Measurements from ENCODE around the gene GALNT2. TPM values are rescaled to one million over a fixed set of nuclear protein-coding genes. Genes with fewer than 3 reads are reported as not detected.

Gene GALNT2
- polyA plus RNA-seq, 4 donors = 55.9 to 65.0 (median 62.9) TPM

DNA sequence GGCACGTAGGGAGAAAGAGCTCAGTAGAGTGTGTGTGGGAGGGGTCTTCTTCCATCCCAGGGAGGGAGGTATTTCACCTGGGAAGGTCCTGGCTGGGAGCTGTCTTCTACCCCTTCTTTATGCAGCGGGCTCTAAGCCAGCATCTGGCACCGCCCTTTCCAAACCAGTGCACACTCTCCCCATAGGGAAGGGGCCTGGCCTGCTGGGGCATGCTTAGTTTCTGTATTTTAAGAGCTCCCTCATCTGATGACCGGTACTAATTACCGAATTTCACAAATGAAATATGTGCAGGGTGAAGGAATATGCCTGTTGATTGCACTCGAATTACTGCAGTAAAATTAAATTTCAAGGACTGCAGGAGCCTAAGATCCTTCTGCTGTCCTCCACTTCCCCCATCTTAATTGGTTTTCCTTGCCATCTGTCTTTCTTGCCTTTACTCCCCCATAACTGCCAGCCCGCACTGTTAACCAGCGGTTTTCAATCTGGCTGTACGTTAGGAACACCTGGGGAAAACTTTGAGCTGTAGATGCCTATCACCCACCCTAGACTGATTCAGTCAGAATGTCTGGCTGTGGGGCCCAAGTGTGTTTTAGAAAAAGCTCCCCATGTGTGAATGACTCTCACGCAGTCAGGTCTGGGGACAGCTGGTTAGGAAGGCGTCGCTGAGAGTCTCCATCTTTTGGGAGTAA, 20.1 kb downstream of the GALNT2 start:
- no peak for DNase-seq (ENCODE audit: low read depth in 4 of 4, low spot score in 2 of 4)

DNA sequence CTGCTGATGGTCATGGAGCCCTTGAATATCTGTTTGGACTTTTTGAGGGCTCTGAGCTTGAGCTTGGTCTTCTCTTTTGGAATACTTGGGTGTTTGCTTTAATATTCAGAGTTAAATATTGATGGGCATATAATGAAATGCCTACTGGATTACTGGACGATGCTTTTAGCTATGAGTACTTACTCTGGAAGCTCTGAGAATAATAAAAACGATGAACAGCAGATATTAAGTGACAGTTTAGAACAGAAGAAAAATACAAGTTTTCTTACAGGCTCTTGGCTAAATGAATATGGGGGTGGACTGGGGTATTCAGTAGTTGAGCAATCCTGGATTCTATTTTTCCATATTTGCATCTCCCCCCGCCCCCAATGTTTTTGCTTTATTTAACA, 20.7 kb downstream of the GALNT2 start:
- DNase-seq (ENCODE audit: low read depth in 4 of 4, low spot score in 2 of 4) = no peak

DNA sequence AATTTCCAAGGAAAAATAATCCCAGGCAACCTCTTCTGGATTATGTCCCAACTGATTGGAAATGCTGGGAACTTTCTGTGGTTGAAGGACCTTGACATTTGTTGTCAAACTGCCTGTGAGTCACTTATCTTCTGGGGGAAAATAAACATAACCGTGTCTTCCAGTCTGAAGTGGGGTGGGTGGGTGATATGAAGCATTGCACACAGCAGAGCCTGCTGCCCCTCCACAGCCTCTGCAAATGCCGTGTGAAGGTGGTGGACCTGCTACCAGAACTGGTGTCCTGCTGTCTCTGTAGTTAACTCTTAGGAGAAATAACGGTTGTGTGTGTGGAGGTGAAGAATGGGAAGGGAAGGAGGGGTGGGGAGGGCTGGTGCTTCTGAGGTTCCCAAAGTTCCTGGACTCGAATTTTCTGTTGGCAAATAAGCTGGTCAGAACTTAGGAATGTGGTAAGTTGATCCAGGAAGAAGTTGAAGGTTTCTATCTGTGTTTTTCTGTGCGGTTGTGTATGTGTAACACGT, 23.2 kb downstream of the GALNT2 start:
- no peak for DNase-seq (ENCODE audit: low read depth in 4 of 4, low spot score in 2 of 4)

DNA sequence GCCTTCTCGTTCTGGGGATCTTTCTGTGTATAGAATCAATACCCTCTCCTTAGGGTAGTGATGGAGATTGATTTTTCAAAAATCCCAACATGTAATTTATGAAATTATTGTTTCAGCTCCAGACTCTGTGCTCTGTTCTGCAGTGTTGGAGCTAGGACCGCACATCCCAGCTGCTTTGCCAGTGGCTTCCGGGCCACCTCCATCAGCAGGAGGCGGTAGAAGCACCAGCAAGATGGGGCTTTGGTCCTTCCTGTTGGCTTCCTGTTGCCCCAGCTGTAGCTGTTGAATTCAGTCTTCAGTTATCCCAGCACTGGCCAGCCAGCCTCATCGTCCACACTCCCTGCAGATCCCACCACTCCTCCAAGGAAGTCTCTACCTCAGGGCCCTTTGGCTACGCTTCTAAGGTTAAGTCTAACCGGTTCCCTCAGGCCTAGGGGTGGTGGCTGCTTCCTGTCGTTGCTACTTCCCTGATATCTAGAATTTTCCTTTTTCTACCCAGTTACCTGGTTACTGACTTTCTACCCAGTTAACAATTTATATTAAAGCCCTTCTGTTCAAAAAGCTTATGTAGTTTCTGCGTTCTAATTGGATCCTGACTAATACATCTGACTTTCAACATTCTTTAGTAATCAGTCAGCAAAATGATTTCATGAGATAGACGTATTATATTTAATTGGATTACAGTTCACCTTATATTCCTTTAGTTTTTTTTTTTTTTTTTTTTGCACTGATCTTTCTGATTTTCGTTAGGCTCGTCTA, 24.6 kb downstream of the GALNT2 start:
- no peak for DNase-seq (ENCODE audit: low read depth in 4 of 4, low spot score in 2 of 4)

DNA sequence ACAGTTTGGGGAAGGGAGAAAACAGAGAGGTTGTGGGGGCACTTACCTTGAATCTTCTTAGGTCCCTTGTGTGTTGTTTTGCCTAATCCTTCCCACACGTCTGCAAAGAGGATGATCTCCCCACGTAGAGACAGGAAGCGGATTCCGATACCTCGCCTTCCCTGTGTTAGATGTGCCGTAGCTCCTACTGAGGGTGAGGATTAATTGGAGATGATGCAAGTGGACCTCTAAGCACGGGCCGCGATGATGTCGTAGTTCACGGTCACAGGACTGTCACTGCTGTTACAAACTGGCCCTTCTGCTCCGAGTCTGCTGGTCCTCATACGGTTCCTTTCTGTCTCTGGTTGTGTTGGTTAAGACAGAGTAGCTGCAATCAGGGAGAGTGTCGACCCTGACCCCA, 27.7 kb downstream of the GALNT2 start:
- no peak for DNase-seq (ENCODE audit: low read depth in 4 of 4, low spot score in 2 of 4)

DNA sequence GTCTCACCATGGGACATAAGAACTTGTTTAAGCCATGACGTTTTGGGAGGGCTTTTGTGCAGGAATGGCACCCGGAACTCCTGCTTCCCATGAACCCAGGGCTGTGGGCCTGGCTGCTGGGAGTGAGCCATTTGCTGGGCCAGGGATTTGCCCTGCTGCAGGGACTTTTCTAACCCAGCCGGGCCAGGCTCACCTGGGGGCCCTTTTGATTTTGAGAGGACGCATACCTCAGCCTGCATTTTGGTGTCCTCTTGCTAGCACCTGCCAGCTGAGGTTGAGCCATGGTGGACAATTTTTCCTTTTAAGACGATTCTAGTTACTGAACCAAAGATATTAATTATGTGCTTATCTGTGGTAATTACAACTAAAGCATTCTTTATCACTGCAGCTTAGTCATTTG, 28.9 kb downstream of the GALNT2 start:
- DNase-seq (ENCODE audit: low read depth in 4 of 4, low spot score in 2 of 4) = no peak

DNA sequence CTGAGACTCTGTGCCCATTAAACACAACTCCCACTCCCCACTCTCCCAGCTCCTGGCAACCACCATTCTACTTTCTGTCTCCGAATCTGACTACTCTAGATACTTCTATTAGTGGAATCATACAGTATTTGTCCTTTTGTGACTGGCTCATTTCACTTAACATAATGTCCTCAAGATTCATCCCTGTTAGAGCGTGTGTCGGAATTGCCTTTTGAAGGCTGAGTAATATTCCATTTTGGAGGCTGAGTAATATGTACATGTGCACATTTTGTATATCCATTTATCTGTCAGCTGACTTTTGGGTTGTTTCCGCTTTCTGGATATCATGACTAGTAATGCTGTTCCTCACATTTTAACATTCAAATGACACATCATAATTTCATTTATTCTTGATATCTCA, 30.3 kb downstream of the GALNT2 start:
- DNase-seq (ENCODE audit: low read depth in 4 of 4, low spot score in 2 of 4) = no peak

DNA sequence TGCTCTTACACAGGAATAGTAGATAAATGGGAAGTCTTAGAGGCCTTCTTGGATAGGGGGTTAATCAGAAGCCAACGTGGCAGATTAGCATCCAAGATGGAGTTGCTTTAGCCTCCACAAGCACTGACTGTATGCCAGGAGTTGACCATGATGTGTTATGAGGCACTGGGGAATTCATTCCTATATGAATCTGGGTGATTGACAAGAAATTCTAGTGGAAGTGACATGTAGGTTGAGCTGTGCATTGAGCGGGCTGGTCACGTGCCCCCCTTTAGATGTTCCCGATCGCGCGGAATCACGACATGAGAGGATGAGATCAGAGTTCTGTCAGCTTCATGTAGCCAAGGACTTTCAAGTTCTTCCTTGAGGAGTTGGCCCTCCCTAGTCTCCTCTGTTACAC, 31.7 kb downstream of the GALNT2 start:
- no peak for DNase-seq (ENCODE audit: low read depth in 4 of 4, low spot score in 2 of 4)

DNA sequence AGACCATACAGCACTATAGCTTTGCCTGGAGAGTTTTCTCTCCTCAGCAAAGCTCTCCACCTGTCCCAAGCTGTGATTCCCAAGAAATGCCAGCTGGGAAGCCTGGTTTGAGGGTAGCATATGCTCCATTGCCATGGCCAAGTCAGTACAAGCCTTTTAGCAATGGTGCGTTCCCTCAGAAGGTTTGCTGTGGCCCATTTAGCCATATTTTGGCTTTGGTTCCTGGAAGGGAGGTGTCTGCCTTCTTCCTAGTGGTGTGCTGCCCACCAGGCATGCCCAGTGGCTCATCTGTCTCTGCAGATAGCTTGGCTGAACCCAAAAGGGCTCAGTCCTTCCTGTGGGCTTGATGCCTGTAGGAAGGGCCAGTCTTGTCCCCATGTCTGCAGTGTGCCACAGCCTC, 32.4 kb downstream of the GALNT2 start:
- DNase-seq (ENCODE audit: low read depth in 4 of 4, low spot score in 2 of 4) = no peak

DNA sequence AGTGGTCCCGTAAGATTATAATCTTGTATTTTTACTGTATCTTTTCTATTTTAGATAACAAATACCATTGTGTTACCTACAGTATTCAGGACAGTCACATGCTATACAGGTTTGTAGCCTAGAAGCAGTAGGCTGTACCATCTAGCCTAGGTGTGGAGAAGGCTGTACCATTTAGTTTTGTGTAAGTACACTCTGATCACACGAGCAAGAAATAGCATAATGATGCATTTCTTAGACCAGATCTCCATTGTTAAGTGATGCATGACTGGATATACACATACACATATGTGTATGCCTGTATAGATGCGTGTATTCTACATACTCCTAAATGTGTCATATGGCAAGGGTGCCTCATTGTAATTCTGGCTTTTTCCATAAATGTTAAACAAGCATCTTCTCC, 33.9 kb downstream of the GALNT2 start:
- no peak for DNase-seq (ENCODE audit: low read depth in 4 of 4, low spot score in 2 of 4)

DNA sequence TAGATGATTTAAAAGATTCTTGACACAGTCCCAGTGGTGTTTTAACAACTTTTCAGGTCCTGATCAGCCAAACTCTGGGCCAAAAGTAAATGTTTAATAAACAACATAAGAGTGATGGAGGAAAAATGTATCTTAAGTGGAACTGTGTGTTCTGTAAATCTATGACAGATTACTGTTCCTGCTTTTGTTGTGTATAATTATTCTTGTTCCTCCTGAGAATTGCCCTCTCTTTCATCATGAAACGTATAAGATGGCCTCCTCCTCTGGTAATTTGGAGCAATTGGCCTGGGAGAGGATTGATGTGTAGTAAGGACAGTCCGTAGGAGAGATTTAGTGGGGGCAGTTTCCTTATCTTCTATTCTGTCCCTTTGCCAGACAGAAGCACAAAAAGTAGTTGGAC, 34.5 kb downstream of the GALNT2 start:
- DNase-seq (ENCODE audit: low read depth in 4 of 4, low spot score in 2 of 4) = no peak

DNA sequence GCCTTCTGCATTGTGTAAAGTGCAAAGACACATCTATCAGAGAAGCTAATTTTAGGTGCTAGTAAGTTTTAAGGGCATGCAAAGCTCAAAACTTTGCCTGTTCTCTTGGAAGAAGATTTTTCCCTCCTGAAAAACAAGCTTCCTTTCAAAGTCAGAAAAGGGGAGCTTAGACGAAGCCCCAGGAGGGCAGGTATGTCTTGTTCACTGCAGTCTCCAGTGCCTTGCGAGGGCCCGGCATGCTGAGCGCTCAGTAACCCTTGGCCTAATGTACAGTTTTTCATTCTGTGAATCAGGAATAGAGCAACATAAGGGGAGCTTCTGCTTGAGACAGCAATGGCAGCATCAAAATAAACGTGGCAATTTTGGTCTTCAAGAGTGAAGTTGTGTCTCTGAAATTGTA, 35.0 kb downstream of the GALNT2 start:
- DNase-seq (ENCODE audit: low read depth in 4 of 4, low spot score in 2 of 4) = no peak

DNA sequence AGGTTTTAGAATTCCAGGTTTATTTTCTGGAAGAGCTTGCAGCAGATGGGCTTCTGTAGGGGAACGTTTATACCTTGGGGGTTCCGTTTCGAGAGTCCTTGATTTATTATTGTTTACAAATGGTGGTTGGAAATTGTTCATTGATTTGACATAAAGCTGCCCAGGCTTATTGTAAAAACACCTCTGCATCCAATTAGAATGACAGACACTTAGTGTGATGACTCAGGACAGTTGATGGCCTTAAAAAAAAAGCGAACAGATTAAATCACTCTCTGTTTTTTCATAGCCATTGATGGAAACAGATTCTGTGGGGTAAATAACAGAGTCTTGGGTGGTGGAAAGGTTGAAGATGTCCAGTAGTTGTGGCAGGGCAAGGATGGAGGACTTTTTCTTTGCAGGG, 35.4 kb downstream of the GALNT2 start:
- no peak for DNase-seq (ENCODE audit: low read depth in 4 of 4, low spot score in 2 of 4)

DNA sequence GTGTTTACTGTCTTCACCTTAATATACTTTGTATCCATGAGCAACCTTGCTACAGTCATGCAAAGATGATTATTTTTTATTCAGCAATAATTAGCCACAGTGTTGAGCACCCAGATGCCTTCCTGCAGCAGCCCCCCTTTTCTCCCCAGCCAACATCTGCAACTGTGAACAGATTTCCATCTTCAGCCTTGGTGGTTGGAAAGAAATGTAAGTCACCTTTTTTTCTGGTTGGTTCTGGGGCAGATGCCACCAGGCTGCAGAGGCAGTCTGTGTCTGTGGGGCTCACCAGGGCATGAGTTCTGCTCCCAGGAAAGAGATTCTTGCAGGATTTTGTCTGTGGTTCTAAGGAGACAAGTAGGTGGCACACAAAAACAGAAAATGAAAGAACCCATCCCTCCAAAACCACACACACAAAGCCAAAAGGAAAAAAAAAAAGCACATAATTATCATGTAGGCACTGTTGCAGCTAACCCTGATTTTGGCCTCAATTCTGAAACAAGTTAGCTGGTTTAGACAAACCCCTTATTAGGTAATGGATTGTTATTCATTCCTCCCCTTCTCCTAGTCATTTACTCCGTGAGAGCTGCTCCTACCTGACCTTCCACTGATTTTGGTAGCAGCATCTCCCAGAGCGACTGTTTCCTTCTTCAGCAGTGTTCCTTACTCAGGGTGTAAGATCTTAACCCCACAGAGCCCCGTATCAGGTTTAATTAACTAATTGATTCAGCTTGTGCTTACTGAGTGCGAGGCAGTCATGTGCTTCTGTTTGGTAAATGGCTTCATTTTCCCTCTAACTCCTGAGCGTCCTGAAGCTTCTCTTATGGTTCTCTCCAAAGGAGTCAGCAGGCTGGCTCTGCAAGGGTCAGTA, 36.5 kb downstream of the GALNT2 start:
- DNase-seq (ENCODE audit: low read depth in 4 of 4, low spot score in 2 of 4) = no peak

DNA sequence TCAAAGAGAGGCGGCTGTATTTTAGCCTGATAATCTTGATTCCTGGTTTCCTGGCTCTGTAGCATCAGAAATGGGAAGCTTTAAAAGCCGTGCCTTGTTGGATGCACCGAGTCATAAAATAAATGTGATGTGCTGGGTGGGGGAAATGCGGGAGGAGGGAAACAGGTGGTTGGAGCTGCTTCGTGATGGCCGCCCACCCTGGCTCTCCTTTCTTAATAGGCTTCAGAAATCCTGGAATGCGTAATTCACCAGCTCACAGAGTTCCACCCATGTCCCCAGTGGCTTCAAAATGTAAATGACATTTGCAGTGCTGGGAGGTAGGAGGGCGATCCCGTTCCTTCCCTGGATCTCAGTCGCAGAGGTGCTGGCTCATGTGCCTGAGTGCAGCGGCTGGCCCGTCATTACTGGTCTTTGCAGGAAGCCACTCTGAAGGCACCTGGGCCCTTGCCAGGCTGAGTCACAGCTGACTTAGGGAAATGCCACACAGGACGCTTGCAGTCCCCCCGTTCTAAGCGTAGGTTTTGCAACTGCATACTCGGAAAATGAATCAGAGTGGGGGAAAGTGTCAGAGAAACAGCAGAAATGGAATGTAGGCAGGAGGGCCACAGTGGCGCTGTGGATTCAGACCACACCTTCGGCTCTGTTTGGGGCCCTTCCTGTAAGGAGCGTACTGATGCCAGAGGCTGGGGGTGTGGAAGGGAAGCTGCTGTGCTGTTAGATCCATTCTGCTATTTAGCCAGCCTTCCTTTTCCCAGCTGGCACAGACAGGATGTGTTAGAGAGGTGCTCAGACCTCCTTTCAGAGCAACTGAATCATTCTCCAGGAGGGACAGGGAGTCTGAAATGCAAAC, 37.6 kb downstream of the GALNT2 start:
- DNase-seq (ENCODE audit: low read depth in 4 of 4, low spot score in 2 of 4) = no peak

DNA sequence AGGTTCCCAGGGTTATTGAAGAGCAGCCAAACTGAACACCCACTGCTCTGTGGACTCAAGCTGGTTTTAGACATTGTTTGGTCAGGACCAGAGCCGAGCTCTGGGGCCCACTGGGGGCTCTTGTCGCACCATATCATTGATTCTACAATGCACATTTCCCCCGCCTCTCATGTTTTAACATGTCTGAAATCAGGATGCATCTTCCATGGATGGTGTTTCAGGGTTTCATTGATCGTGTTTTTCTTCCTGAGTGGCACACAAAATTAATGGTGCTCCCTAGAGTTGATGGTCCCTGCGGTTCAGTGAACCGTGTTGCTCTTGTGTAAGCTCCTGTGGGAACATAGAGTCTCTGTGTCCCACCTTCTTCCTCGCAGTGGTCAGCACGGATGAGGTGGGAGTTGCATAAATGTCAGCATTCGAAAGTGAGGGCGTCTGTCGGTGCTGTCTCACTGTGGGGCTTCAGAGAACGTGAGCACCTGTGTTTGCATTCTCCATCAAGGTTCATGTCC, 38.3 kb downstream of the GALNT2 start:
- no peak for DNase-seq (ENCODE audit: low read depth in 4 of 4, low spot score in 2 of 4)

DNA sequence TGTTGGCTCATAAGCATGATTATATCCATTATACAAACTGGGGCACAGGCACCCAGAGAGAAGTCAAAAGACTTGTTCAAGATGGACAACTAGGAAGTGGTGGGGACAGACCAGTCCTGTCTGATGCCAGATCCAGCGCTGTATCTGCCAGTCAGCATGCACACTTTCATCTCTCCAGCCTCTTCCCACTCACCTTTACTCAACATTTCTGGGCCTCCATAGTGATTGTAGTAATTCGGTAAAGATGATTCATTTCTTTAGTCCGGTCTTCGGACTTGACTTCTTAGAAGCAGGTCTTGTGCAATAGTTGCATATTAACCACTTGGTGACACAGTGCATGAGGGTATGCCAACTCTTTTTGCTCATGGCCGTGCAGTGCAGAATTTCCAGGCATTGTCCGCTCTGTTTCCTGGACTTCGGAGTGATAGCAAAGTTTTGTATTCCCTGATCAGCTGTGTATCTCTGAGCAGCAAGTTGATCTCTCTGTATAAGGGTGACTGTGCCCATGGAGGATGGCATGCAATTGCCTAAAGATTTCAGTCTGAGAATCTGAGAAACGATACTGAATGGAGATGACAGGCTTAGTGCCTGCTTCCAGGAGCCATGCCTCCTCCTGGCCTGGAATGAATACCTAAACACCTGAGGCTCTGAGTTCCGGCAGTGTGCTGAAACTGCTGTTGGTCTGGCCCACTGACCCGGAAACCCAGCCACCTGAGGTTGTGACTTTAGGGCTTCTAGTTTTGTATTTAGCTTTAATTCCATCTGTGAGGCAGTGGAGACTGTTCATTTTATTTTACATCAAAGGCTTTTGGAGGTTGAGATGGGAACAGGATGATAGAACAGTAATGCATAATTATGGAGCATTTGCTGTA, 39.0 kb downstream of the GALNT2 start:
- DNase-seq (ENCODE audit: low read depth in 4 of 4, low spot score in 2 of 4) = no peak

DNA sequence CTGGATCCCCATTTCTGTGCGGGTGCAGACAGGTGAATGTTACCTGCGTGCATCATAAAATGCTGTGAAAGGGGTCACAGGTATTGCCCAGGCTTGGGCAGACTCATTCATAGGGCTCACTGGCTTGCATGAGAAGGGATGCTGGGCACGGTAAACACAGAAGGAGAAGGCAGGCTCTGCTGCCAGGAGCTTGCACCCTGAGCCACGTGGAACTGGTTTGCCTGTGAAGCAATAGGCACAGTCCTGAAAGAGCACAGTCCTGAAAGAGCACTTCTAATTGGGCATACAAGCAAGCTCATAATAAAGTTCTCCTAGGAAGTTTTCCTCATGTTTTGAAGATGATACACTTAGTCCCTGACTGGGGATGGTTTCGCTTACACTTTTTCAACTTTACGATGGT, 40.9 kb downstream of the GALNT2 start:
- no peak for DNase-seq (ENCODE audit: low read depth in 4 of 4, low spot score in 2 of 4)

DNA sequence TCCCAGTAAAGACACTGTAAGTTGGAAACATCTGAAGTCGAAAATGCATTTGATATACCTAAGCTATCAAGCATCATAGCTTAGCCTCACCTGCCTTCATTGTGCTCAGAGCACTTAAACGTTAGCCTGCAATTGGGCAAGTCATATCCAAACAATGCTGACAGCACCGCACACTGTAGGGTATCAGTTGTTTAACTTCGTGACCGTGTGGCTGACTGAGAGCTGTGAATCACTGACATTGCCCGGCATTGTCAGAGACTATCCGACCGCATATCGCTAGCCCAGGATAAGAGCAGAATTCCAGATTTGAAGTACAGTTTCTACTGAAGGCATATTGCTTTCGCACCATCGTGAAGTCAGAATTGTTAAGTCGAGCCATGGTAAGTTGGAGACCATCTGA, 41.5 kb downstream of the GALNT2 start:
- DNase-seq (ENCODE audit: low read depth in 4 of 4, low spot score in 2 of 4) = no peak
